IPS-11a (cell line): ENCODE results near the gene STAT5B.
"Not testable (repeated sequence)": the region's sequence is repeated elsewhere in the genome, so short reads cannot be mapped to it uniquely, and the experiment has no call there.

ENCODE experiments used
- H3K4me3 ChIP-seq: one replicate; pipeline ENCODE4 v1.5.1; 2013; ENCODE audit warnings: low read depth, low read length, control low read depth

The STAT5B gene

GRCh38 chr17:42240863-42241262, 35.3 kb downstream of the STAT5B start:
- H3K4me3 ChIP-seq = not testable (repeated sequence)

DNA sequence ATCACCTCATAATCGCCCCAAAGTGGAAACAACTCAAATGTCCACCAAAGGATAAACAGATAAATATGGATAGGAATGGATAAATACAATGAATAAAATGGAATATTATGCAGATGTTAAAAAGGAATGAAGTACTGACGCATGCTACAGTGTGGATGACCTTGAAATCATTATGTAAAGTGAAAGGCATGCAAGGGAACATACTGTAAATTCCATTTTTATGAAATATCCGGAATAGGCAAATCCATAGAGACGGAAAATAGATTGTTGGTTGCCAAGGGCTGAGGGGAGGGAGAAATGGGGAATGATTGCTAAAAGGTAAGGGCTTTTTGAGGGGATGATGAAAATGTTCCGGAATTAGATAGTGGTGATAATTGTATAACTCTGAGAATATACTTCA, 36.0 kb downstream of the STAT5B start:
- H3K4me3 ChIP-seq = no peak overlapping the region

GRCh38 chr17:42239576-42239975, 36.6 kb downstream of the STAT5B start:
- H3K4me3 ChIP-seq = not testable (repeated sequence)

DNA sequence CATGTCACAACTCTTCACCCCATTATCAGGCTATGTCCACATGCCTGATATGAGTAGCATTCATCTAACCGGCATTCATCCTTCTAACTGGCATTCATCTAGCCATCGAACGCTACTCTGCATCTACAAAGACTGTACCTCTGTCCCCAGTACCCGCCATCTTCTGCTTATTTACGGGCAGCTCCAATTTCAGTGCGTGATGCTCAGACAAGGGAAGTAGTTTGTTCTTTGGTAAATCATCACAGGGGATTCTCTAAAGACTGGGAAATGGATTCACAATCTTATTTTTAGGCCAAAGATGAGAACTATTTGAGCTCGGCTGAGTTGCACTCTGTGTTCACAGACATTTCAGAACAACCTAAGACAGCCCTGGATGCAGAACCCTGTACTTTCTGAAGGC, 39.4 kb downstream of the STAT5B start:
- H3K4me3 ChIP-seq = no peak overlapping the region

DNA sequence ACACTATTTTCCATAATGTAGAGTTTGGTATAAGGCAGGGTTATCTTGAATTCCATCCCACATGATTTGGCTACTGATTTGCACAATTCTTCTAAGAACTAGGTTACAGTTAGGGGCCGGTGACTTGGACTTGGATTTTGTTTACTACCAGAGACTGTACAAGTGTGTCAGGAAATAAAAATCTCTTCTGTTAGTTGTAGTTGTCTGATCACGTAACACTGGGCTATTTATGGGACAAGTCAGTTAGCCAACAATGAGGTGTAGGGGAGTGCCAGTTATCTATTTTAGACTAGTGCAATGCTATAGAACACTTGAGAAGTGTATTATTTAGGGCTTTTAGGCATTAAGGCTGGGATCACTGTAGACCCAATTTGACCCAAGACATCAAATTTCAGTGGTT, 42.2 kb downstream of the STAT5B start:
- H3K4me3 ChIP-seq = no peak overlapping the region

- H3K4me3 ChIP-seq = no peak overlapping the region
Observed at GRCh38 chr17:42233156-42233555, 43.0 kb downstream of the STAT5B start.

- H3K4me3 ChIP-seq = no peak overlapping the region
Observed at GRCh38 chr17:42230225-42230624, 46.0 kb downstream of the STAT5B start.

DNA sequence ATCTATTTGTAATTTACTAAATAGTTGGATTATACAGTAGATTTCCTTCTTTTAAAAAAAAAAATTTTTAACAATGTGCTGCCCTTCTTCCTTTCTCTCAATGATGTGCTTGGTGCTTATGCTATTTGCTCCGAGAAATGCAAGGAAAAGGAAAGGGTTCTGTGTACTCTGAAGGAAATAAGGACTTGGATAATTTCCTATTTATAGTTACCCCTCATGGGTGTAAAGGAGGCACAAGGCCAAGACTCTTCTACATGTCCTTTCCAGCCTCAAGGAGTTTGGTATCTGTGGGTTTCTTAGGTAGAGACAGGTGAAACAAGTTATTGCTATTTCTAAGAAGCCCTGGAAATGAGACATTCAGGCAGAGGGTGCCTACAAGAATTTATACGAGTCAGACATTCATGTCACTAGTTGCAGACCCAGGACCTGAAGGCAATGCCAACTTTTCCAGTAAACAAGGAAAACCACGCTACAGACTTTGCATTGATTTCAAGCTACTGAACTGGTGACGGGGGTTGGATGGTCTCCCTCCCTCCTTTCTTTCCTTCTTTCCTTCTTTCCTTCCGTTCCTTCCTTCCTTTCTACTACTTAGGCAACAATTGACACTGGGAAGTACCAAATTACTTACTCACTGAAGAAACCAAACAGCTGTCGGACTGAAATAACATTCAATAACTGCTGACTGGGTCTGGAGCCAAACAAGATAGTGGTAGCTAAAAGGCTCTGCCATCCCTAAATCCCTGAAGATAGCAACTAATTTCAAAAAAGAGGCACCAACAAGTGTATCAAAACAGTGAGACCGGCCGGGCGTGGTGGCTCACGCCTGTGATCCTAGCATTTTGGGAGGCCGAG, 48.1 kb downstream of the STAT5B start:
- H3K4me3 ChIP-seq = no peak overlapping the region

- H3K4me3 ChIP-seq = no peak overlapping the region
Observed at GRCh38 chr17:42225646-42226045, 50.5 kb downstream of the STAT5B start.

GRCh38 chr17:42224651-42225050, 51.5 kb downstream of the STAT5B start:
- no peak overlapping the region for H3K4me3 ChIP-seq

- H3K4me3 ChIP-seq = no peak overlapping the region
Observed at GRCh38 chr17:42221886-42222745, 54.1 kb downstream of the STAT5B start.

DNA sequence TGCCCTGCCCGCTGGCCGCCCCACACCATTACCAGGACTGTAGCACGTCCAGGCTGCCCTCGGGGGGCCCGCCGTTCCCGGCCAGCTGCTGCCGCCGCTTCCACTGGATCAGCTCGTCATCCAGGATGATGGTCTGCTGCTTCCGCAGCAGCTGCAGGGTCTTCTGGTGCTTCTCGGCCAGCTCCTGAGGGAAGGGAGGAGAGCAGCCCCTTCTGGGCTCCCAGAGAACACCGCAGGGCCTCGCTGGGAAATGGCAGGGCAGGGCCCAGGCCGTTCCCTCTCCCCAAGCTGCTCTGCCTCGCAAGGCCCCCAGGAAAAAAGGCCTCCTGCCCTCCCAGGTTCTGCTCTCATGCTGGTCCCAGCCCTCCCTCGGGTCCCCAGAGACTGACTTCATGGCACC, 56.9 kb downstream of the STAT5B start:
- H3K4me3 ChIP-seq = not testable (repeated sequence)

DNA sequence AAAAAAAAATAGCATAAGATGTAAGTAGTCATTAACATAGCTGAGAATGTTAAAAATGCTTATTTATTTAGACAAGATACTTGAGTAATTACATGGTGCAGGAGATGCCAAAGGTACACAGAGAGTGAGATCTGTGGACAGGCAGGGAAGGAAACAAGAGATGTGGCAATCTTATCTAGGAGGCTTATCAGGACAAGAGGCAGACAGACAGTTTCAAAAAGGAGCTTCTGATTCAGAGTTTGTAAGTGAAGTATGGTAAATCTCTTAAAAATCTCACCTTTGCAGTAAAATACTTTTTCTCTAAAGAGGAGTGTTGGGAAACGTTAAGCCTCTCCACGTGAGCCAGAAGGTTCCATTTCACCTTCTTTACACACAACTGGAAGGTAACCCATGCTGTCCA, 62.0 kb downstream of the STAT5B start:
- H3K4me3 ChIP-seq = no peak overlapping the region

- no peak overlapping the region for H3K4me3 ChIP-seq
Observed at GRCh38 chr17:42212382-42212781, 63.8 kb downstream of the STAT5B start.

DNA sequence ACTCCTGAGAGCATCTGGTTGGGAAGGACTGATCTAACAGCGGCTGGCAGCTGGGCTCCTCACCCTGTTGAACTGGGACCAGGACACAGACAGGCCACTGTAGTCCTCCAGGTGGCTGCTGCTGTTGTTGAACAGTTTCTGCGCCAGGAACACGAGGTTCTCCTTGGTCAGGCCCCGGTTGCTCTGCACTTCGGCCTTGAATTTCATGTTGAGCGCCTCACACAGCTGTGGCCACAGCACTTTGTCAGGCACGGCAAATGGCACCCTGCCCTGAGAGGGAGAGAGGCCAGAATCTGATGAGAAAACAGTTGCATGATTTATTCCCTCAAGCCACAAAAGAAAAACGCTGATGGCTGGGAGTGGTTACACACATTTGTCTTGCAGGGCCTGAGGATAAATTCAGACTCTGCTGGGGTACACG, 64.3 kb downstream of the STAT5B start:
- not testable (repeated sequence) for H3K4me3 ChIP-seq

GRCh38 chr17:42210046-42210445, 66.1 kb downstream of the STAT5B start:
- H3K4me3 ChIP-seq = no peak overlapping the region

- H3K4me3 ChIP-seq = not testable (repeated sequence)
Observed at GRCh38 chr17:42206153-42206612, 70.0 kb downstream of the STAT5B start.

GRCh38 chr17:42203354-42203753, 72.8 kb downstream of the STAT5B start:
- H3K4me3 ChIP-seq = no peak overlapping the region

DNA sequence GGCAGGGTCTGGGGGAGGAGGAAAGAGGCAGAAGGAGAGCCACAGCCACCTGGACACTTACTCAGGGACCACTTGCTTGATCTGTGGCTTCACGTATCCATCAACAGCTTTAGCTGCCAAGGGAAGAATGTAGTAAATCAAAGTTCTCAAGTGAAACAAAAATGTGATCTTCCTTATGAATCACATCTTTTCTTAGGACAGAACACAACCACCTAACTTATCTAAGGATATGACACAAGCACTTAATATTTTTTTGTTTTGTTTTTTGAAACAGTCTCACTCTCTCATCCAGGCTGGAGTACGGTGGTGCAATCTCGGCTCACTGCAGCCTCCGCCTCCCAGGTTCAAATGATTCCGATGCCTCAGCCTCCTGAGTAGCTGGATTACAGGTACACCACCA, 73.5 kb downstream of the STAT5B start:
- no peak overlapping the region for H3K4me3 ChIP-seq

DNA sequence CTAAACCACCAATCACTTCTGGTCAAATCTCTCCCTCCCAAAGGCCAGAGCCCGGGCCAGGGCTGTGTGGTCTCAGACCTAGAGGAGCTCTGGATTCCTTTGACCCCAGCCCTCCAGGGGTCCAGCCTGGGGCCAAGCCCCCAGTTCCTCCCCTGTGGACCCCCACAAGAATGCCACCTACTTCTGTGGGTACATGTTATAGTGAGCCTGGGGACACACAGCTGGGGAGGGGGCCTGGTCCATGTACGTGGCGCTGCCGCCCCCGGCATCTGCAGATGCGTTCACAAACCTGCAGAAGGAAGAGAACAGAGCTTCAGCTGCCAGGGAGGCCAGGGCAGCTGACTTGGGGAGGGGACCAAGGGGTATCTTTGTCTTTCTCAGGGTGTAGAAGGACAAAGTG, 74.0 kb downstream of the STAT5B start:
- H3K4me3 ChIP-seq = no peak overlapping the region

- H3K4me3 ChIP-seq = no peak overlapping the region
Observed at GRCh38 chr17:42201458-42201772, 74.8 kb downstream of the STAT5B start.
